Endothelial cell (in vitro differentiated cells): ENCODE results near the gene ASPM. TPM values are rescaled to one million over a fixed set of nuclear protein-coding genes. Genes with fewer than 3 reads are reported as not detected.

ENCODE experiments used
- DNase-seq: peaks from one replicate; pipeline ENCODE4 v3.0.0; 2021; ENCODE audit warnings: low spot score
- H3K27ac Mint-ChIP-seq: one replicate; pipeline ENCODE4 v1.8.0; 2021; ENCODE audit warnings: mixed read lengths, inconsistent platforms; ENCODE audit not compliant: unreplicated experiment
- H3K27me3 Mint-ChIP-seq: one replicate; pipeline ENCODE4 v1.8.0; 2021; ENCODE audit warnings: mild to moderate bottlenecking, moderate library complexity, mixed read lengths, inconsistent platforms; ENCODE audit not compliant: unreplicated experiment
- H3K36me3 Mint-ChIP-seq: one replicate; pipeline ENCODE4 v1.8.0; 2021; ENCODE audit warnings: mild to moderate bottlenecking, low read depth, mixed read lengths, inconsistent platforms; ENCODE audit not compliant: unreplicated experiment
- H3K4me1 Mint-ChIP-seq: one replicate; pipeline ENCODE4 v1.8.0; 2021; ENCODE audit warnings: mild to moderate bottlenecking, mixed read lengths, inconsistent platforms; ENCODE audit not compliant: unreplicated experiment
- H3K4me3 Mint-ChIP-seq: one replicate; pipeline ENCODE4 v1.8.0; 2021; ENCODE audit warnings: mild to moderate bottlenecking, mixed read lengths, inconsistent platforms; ENCODE audit not compliant: unreplicated experiment
- H3K9me3 Mint-ChIP-seq: one replicate; pipeline ENCODE4 v1.8.0; 2021; ENCODE audit warnings: mixed read lengths, inconsistent platforms; ENCODE audit not compliant: unreplicated experiment
- total RNA-seq: library from RNA; stranded (reverse); fragmentation: NEBNext Ultra II Directional; extraction: Animal tissue kit (Norgen Biotek cat#: 25700); gene quantifications from one replicate; pipeline ENCODE4 v1.2.1, GENCODE V29; 2021; ENCODE audit not compliant: unreplicated experiment
- TF ChIP-seq, protein P1 (sequence below): fragments of 200-600 bp; sonication (generic); IDR thresholded peaks from one replicate; pipeline ENCODE4 v1.5.0; 2021; ENCODE audit warnings: antibody characterized with exemption; ENCODE audit not compliant: unreplicated experiment

The ASPM gene
- total RNA-seq, 1 donor from 2014 or later, result 9.4 TPM

DNA sequence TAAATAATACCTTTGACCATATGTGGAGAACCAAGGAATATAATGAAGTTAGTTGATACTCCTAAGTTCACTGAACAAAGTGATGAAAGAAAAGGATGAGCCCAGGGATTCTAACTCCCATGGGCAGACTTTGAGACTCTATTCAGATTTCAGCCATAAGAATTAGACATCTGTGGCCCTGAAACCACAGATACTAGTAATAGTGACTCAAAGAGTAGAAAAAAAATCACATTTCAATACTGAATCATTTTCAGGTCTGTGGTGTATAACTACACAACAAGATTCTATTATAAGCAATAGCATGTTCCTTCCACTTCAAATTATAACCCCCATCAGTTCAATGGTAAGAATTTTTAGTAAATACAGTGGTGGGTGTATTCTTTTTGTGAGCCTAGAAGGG lies 63.0 kb downstream of the ASPM start:
- Mint-ChIP-seq H3K27ac (no peak overlapping the region), H3K4me3 (no peak overlapping the region), H3K4me1 (no peaks in the 10 kb centered on the region), H3K9me3 (peaks cover 11% of the 10 kb centered on the region), H3K27me3 (no peaks in the 10 kb centered on the region), H3K36me3 (peaks cover 55% of the 10 kb centered on the region)
- TF ChIP-seq, protein P1, sequence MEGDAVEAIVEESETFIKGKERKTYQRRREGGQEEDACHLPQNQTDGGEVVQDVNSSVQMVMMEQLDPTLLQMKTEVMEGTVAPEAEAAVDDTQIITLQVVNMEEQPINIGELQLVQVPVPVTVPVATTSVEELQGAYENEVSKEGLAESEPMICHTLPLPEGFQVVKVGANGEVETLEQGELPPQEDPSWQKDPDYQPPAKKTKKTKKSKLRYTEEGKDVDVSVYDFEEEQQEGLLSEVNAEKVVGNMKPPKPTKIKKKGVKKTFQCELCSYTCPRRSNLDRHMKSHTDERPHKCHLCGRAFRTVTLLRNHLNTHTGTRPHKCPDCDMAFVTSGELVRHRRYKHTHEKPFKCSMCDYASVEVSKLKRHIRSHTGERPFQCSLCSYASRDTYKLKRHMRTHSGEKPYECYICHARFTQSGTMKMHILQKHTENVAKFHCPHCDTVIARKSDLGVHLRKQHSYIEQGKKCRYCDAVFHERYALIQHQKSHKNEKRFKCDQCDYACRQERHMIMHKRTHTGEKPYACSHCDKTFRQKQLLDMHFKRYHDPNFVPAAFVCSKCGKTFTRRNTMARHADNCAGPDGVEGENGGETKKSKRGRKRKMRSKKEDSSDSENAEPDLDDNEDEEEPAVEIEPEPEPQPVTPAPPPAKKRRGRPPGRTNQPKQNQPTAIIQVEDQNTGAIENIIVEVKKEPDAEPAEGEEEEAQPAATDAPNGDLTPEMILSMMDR, result no peak
- no peak for DNase-seq

DNA sequence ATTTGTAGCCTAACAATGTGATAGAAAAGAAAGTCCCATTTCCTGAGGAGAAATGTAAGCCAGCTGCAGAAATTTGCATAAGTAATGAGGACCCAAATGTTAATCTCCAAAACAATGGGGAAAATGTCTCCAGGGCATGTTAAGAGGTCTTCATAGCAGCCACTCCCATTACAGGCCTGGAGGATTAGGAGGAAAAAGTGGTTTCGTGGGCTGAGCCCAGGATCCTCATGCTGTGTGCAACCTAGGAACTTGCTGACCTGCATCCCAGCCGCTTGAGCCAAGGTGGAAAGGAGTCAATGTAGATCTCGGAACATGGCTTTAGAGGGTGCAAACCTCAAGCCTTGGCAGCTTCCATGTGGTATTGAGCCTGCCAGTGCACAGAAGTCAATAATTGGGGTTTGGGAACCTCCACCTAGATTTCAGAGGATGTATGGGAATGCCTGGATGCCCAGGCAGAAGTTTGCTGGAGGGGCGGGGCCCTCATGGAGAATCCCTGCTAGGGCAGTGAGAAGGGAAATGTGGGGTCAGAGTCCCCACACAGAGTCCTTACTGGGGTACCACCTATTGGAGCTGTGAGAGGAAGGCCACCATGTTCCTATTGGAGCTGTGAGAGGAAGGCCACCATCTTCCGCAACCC lies 65.2 kb downstream of the ASPM start:
- H3K9me3 Mint-ChIP-seq, result peaks cover 11% of the 10 kb centered on the region
- H3K4me3 Mint-ChIP-seq, result no peak overlapping the region
- peaks cover 49% of the 10 kb centered on the region for H3K36me3 Mint-ChIP-seq

DNA sequence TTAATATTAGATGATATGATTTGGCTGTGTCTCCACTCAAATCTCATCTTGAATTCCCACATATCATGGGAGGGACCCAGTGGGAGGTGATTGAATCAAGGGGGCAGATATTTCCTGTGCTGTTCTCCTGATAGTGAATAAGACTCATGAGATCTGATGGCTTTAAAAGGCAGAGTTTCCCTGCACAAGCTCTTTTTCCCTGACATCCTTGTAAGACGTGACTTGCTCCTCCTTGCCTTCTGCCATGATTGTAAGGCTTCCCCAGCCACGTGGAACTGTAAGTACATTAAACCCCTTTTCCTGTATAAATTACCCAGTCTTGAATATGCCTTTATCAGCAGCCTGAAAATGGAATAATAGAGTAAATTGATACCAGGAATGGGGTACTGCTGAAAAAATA lies 66.1 kb downstream of the ASPM start:
- no peak overlapping the region for H3K27ac Mint-ChIP-seq
- no peaks in the 10 kb centered on the region for H3K4me1 Mint-ChIP-seq
- no peak overlapping the region for H3K4me3 Mint-ChIP-seq
- no peaks in the 10 kb centered on the region for H3K27me3 Mint-ChIP-seq
- no peak for DNase-seq
- TF ChIP-seq, protein P1, result no peak
- peaks cover 11% of the 10 kb centered on the region for H3K9me3 Mint-ChIP-seq
- H3K36me3 Mint-ChIP-seq, result peaks cover 47% of the 10 kb centered on the region

More for the DNA sequence above, 65.2 kb downstream of the ASPM start:
- Mint-ChIP-seq H3K27ac (no peak overlapping the region), H3K4me1 (no peaks in the 10 kb centered on the region), H3K27me3 (no peaks in the 10 kb centered on the region)
- no peak for DNase-seq
- TF ChIP-seq, protein P1, result no peak

DNA sequence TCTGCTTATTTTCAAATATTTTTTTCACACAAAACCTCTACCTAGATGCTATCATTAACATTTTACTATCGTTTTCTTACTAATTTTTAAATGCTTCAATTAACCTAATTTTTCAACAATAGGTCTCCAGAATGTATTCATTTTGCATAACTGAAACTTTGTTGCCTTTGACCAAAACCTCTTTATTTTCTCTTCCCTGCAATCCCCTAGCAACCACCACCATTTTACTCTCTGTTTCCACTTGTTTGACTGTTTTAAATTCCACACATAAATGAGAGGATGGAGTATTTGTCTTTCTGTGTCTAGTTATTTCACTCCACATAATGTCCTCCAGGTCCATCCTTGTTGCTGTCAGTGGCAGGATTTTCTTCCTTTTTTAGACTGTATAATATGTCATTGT lies 69.9 kb downstream of the ASPM start:
- no peak for DNase-seq
- no peak overlapping the region for H3K4me3 Mint-ChIP-seq
- TF ChIP-seq, protein P1, result no peak
- H3K36me3 Mint-ChIP-seq, result peaks cover 18% of the 10 kb centered on the region
- no peak overlapping the region for H3K27ac Mint-ChIP-seq
- no peaks in the 10 kb centered on the region for H3K4me1 Mint-ChIP-seq
- H3K9me3 Mint-ChIP-seq, result peaks cover 11% of the 10 kb centered on the region
- no peaks in the 10 kb centered on the region for H3K27me3 Mint-ChIP-seq

DNA sequence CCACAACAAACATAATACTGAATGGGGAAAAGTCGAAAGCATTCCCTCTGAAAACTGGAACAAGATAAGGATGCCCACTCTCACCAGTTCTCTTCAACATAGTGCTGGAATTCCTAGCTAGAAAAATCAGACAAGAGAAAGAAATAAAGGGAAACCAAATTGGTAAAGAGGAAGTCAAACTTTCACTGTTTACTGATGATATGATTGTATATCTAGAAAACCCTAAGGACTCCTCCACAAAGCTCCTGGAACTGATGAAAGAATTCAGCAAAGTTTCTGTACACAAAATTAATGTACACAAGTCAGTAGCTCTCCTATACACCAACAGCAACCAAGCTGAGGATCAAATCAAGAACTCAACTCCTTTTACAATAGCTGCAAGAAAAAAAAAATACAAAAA lies 72.5 kb downstream of the ASPM start:
- DNase-seq, result no peak
- Mint-ChIP-seq H3K4me1 (no peaks in the 10 kb centered on the region), H3K27ac (no peak overlapping the region), H3K4me3 (no peak overlapping the region), H3K9me3 (no peaks in the 10 kb centered on the region), H3K27me3 (no peaks in the 10 kb centered on the region), H3K36me3 (no peaks in the 10 kb centered on the region)
- TF ChIP-seq, protein P1, result no peak
